Tibial nerve (tissue), 3 donors: ENCODE results near the gene MET.

ENCODE experiments used
- CTCF ChIP-seq, 5 experiments: fragments of 200-600 bp in 3 of 5; fragments of 450-650 bp in 2 of 5; sonication (generic) in 3 of 5; IDR thresholded peaks; one replicate each; pipeline ENCODE4 v1.5.1; 2016 to 2019; ENCODE audit warnings: antibody characterized with exemption in 5 of 5, mild to moderate bottlenecking in 3 of 5, moderate library complexity in 2 of 5
- POLR2A ChIP-seq, 2 donors: fragments of 450-650 bp; IDR thresholded peaks; one replicate each; pipeline ENCODE4 v1.6.1; 2017; ENCODE audit warnings: antibody characterized with exemption in 2 of 2, mild to moderate bottlenecking in 2 of 2, moderate library complexity in 2 of 2

DNA sequence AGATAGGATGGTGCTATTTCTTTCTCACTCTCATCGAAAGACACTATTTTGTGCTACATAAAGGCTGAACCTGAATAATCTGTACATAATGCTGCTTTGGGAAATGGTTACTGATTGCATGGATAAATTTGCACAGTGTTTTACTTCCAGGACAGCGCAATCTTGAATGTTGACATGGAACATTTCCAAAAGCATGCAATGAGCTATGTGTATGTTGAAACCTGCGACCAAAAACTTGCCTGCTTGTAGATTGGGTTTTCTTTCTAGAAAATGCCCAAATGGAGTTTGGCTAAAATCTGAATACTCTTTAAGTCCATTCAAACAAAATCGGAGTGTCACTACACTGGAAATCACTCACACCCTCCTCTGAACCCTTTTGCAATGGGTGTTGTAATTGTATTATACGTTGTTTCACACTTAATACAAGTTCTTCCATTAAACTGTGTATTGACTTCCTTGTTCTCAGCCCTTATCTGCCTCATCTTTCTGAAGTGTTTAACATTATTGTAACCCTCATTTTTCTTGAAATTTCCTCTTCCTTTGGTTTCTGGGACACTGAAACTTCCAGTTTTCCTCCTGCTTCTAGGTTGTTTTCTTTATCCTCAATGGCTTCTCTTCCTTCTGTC lies 116.7 kb downstream of the MET start:
- no peak for TF ChIP-seq POLR2A (IDR thresholded peaks at IDR 0.05)
- TF ChIP-seq CTCF (IDR thresholded peaks at IDR 0.05): no peak
